DND-41 (cell line): ENCODE measurements around the gene HSCB.

Source experiments
- EZH2 ChIP-seq: IDR thresholded peaks from 3 replicates; pipeline ENCODE4 v1.6.1; 2012; ENCODE audit warnings: borderline replicate concordance, low read depth, mild to moderate bottlenecking, moderate library complexity, low read length, inconsistent platforms; ENCODE audit not compliant: severe bottlenecking
- TF ChIP-seq, protein P1 (sequence below): IDR thresholded peaks from 2 replicates; pipeline ENCODE4 v1.5.1; 2012; ENCODE audit warnings: borderline replicate concordance, low read length, moderate library complexity, mild to moderate bottlenecking; ENCODE audit not compliant: poor library complexity, severe bottlenecking; ENCODE audit errors: extremely low read depth

DNA sequence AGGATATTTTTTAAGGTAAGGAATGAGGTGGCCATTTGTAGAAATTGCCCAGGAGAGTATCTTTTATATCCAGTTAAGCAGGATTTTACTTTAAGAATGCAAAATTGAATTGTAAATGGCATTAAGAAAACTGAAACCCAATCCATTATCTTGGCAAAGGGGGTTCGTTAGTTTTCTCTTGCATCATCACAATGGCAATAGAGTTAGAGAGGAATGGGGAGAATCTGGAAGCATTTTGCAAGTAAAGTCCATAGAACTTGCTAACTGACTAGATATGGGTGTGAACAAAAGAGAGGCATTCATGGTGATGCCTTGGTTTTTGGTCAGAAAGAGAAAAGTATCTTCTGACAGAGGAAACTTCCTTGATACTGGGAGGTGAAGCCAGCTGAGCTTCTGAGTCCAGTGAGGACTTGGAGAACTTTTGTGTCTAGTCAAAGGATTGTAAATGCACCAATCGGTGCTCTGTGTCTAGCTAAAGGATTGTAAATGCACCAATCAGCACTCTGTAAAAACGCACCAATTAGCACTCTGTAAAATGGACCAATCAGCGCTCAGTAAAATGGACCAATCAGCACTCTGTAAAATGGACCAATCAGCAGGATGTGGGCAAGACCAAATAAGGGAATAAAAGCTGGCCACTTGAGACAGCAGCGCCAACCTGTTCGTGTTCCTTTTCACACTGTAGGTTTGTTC is 27.0 kb downstream of the HSCB start:
- TF ChIP-seq, protein P1, sequence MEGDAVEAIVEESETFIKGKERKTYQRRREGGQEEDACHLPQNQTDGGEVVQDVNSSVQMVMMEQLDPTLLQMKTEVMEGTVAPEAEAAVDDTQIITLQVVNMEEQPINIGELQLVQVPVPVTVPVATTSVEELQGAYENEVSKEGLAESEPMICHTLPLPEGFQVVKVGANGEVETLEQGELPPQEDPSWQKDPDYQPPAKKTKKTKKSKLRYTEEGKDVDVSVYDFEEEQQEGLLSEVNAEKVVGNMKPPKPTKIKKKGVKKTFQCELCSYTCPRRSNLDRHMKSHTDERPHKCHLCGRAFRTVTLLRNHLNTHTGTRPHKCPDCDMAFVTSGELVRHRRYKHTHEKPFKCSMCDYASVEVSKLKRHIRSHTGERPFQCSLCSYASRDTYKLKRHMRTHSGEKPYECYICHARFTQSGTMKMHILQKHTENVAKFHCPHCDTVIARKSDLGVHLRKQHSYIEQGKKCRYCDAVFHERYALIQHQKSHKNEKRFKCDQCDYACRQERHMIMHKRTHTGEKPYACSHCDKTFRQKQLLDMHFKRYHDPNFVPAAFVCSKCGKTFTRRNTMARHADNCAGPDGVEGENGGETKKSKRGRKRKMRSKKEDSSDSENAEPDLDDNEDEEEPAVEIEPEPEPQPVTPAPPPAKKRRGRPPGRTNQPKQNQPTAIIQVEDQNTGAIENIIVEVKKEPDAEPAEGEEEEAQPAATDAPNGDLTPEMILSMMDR: no peak
- no peak for TF ChIP-seq EZH2
